ENCODE data around the gene HHEX. TPM values are rescaled to one million over a fixed set of nuclear protein-coding genes. Genes with fewer than 3 reads are reported as not detected.

The HHEX gene
- total and polyA plus RNA-seq, 2 of the 4 experiments (the other 2 are of a cell fraction), result 2.3 to 7.7 TPM

GRCh38 chr10:92727141-92727540 lies 37.4 kb downstream of the HHEX start:
- Histone ChIP-seq H2AK9ac (replicated peaks; ENCODE audit: low read depth, low read length, poor library complexity) (no peak overlapping the region), H2BK15ac (ENCODE audit: low read depth, low read length) (no peak overlapping the region), H4K5ac (ENCODE audit: low read depth, low read length) (no peak overlapping the region), H2BK5ac (ENCODE audit: low read depth, low read length, poor library complexity, severe bottlenecking) (no peak overlapping the region), H3K4me2 (ENCODE audit: low read depth, low read length) (no peak overlapping the region), H3K79me1 (ENCODE audit: low read depth in 1 of 2, low read length in 2 of 2) (no peaks in the 10 kb centered on the region), H3K14ac (replicated peaks; ENCODE audit: low read depth, low read length) (no peak overlapping the region), H3K4me3 (ENCODE audit: insufficient read depth, low read depth, low read length) (no peak overlapping the region), H3K56ac (ENCODE audit: extremely low read depth, insufficient read depth, low read length) (no peak overlapping the region), H3K27ac (ENCODE audit: insufficient read depth, low read length) (no peak overlapping the region), H2AFZ (replicated peaks; ENCODE audit: low read length, poor library complexity) (no peak overlapping the region), H3K9me1 (ENCODE audit: insufficient read depth, low read length) (peaks cover 8% of the 10 kb centered on the region; the same call in 1 of the 2 replicates), H3K23ac (ENCODE audit: low read depth, low read length) (0 out of 2 replicates have a peak overlapping the region, but pooled peaks have one; percentile 25), H3K9me3 (ENCODE audit: control insufficient read depth, insufficient read depth, low read length) (no peaks in the 10 kb centered on the region), H3K27me3 (ENCODE audit: control insufficient read depth, insufficient read depth, low read length) (no peaks in the 10 kb centered on the region; the same call in 1 of the 2 replicates), H3K4ac (ENCODE audit: low read depth, low read length) (no peak overlapping the region), H4K8ac (ENCODE audit: low read depth in 2 of 2, low read length in 2 of 2) (no peak overlapping the region), H2AK5ac (ENCODE audit: low read depth, low read length) (no peak overlapping the region), H3K18ac (ENCODE audit: low read depth, low read length) (no peak overlapping the region), H4K91ac (ENCODE audit: insufficient read depth, low read depth, low read length) (no peak overlapping the region), H2BK120ac (ENCODE audit: low read depth, low read length) (no peak overlapping the region), H3K4me1 (ENCODE audit: control insufficient read depth, insufficient read depth, low read length) (peaks cover 3% of the 10 kb centered on the region), H3K9ac (ENCODE audit: low read depth, low read length) (no peak overlapping the region), H4K20me1 (ENCODE audit: insufficient read depth, low read length) (no peaks in the 10 kb centered on the region), H3K36me3 (ENCODE audit: control insufficient read depth, insufficient read depth, low read length) (no peaks in the 10 kb centered on the region), H2BK20ac (ENCODE audit: low read depth, low read length) (no peak overlapping the region)
- DNase-seq (no peak), ATAC-seq (ENCODE audit: low read depth) (no peak)
- in situ Hi-C loops (cut with MboI; ENCODE audit: low sequenced_read_pairs) (no loop called here), intact Hi-C loops (cut with micrococcal nuclease) (no loop called here), dilution Hi-C loops (cut with HindIII; ENCODE audit: low sequenced_read_pairs, unreplicated experiment) (no loop called here)
- no TSS peak for BruUV-seq (replicated peaks)
- WGBS, 2 experiments (ENCODE audit: extremely low coverage in 2 of 2, insufficient read length in 1 of 2), result 100% methylated on average over 1 of the region's 6 CpGs; no CpG with 5 or more reads in 1 of the 2 experiments
- POLR2A ChIA-PET (ENCODE audit: unreplicated experiment), result no interaction called here
- TF ChIP-seq CHD1 (IDR thresholded peaks at IDR 0.05; ENCODE audit: low read depth, low read length) (no peak), MXI1 (IDR thresholded peaks at IDR 0.05; ENCODE audit: borderline replicate concordance, low read depth, low read length) (no peak), FOS (IDR thresholded peaks at IDR 0.05; ENCODE audit: low read depth, low read length) (no peak), RCOR1 (IDR thresholded peaks at IDR 0.05; ENCODE audit: insufficient replicate concordance, low read length) (no peak), BHLHE40 (IDR thresholded peaks at IDR 0.05; ENCODE audit: low read depth, low read length) (no peak), MAFK (IDR thresholded peaks at IDR 0.05; ENCODE audit: low read depth, low read length) (no peak), MAZ (IDR thresholded peaks at IDR 0.05; ENCODE audit: borderline replicate concordance, low read depth, low read length) (no peak), RAD21 (IDR thresholded peaks at IDR 0.05; ENCODE audit: low read length) (no peak), SMC3 (IDR thresholded peaks at IDR 0.05; ENCODE audit: low read depth, low read length) (no peak), CTCF (conservative IDR thresholded peaks at IDR 0.05; ENCODE audit: low read depth, low read length) (no peak), POLR2A (IDR thresholded peaks at IDR 0.05; ENCODE audit: low read depth, low read length) (no peak), RFX5 (IDR thresholded peaks at IDR 0.05; ENCODE audit: low read depth, low read length) (no peak), CEBPB (IDR thresholded peaks at IDR 0.05; ENCODE audit: low read depth, low read length) (no peak)
- TF ChIP-seq, protein P1, sequence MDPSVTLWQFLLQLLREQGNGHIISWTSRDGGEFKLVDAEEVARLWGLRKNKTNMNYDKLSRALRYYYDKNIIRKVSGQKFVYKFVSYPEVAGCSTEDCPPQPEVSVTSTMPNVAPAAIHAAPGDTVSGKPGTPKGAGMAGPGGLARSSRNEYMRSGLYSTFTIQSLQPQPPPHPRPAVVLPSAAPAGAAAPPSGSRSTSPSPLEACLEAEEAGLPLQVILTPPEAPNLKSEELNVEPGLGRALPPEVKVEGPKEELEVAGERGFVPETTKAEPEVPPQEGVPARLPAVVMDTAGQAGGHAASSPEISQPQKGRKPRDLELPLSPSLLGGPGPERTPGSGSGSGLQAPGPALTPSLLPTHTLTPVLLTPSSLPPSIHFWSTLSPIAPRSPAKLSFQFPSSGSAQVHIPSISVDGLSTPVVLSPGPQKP (IDR thresholded peaks at IDR 0.05; ENCODE audit: borderline replicate concordance, low read depth, low read length), result no peak
- TF ChIP-seq, protein P2, sequence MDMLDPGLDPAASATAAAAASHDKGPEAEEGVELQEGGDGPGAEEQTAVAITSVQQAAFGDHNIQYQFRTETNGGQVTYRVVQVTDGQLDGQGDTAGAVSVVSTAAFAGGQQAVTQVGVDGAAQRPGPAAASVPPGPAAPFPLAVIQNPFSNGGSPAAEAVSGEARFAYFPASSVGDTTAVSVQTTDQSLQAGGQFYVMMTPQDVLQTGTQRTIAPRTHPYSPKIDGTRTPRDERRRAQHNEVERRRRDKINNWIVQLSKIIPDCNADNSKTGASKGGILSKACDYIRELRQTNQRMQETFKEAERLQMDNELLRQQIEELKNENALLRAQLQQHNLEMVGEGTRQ (IDR thresholded peaks at IDR 0.05; ENCODE audit: low read depth, low read length), result no peak
- CTCF ChIA-PET, result no interaction called here
